Ammon's horn (tissue), 1 donor: ENCODE data around the gene KSR2.
"Not testable (repeated sequence)": the region's sequence is repeated elsewhere in the genome, so short reads cannot be mapped to it uniquely, and the experiment has no call there.

ENCODE experiments used
- DNase-seq: peaks from one replicate; pipeline ENCODE4 v3.0.0-alpha.2; 2016; ENCODE audit warnings: low spot score

Gene KSR2

GRCh38 chr12:117968826-117969659 lies at the start of gene KSR2:
Gene KSR2, minus strand, starts transcription at chr12:117968990. Its CDS starts 735 bp downstream, at chr12:117968255.
- DNase-seq, result peak; percentile 69

- DNase-seq, result no peak
Observed at GRCh38 chr12:118017926-118018325, 49.1 kb upstream of the KSR2 start.

GRCh38 chr12:118016424-118017264 lies 47.9 kb upstream of the KSR2 start, which contains the start of gene RFC5:
Gene RFC5, plus strand, starts transcription at chr12:118016703. Its CDS starts 125 bp downstream, at chr12:118016828.
- peak; percentile 99 for DNase-seq

GRCh38 chr12:118015944-118016343 lies 47.2 kb upstream of the KSR2 start:
- no peak for DNase-seq

- DNase-seq, result no peak
Observed at GRCh38 chr12:118015306-118015705, 46.5 kb upstream of the KSR2 start.

- no peak for DNase-seq
Observed at GRCh38 chr12:118013283-118013682, 44.5 kb upstream of the KSR2 start.

GRCh38 chr12:118011961-118012360 lies 43.2 kb upstream of the KSR2 start:
- no peak for DNase-seq

- no peak for DNase-seq
Observed at GRCh38 chr12:118011377-118011776, 42.6 kb upstream of the KSR2 start.

- DNase-seq, result no peak
Observed at GRCh38 chr12:118010903-118011302, 42.1 kb upstream of the KSR2 start.

- not testable (repeated sequence) for DNase-seq
Observed at GRCh38 chr12:117999806-118000205, 31.0 kb upstream of the KSR2 start.

GRCh38 chr12:117998719-117999118 lies 29.9 kb upstream of the KSR2 start:
- DNase-seq, result no peak

GRCh38 chr12:117994551-117995438 lies 26.0 kb upstream of the KSR2 start:
- DNase-seq, result no peak

GRCh38 chr12:117986705-117987469 lies 18.1 kb upstream of the KSR2 start:
- DNase-seq, result no peak

- DNase-seq, result no peak
Observed at GRCh38 chr12:117985182-117985581, 16.4 kb upstream of the KSR2 start.

GRCh38 chr12:117981267-117981666 lies 12.5 kb upstream of the KSR2 start:
- no peak for DNase-seq

GRCh38 chr12:117980616-117981015 lies 11.8 kb upstream of the KSR2 start:
- no peak for DNase-seq

GRCh38 chr12:117977373-117977772 lies 8.6 kb upstream of the KSR2 start:
- DNase-seq, result no peak

GRCh38 chr12:117975006-117975405 lies 6.2 kb upstream of the KSR2 start:
- no peak for DNase-seq

- DNase-seq, result no peak
Observed at GRCh38 chr12:117972301-117972700, 3.5 kb upstream of the KSR2 start.

GRCh38 chr12:117970334-117970733 lies 1.5 kb upstream of the KSR2 start:
- DNase-seq, result no peak

- no peak for DNase-seq
Observed at GRCh38 chr12:117968151-117968789, 520 bp downstream of the KSR2 start.
